ENCODE measurements around the gene PTPRK. TPM values are rescaled to one million over a fixed set of nuclear protein-coding genes. Genes with fewer than 3 reads are reported as not detected.

Gene PTPRK
- polyA plus RNA-seq, 1 donor (not counting 4 experiments of a cell fraction or from before 2014, with no cell fraction given), result 52.7 TPM

DNA sequence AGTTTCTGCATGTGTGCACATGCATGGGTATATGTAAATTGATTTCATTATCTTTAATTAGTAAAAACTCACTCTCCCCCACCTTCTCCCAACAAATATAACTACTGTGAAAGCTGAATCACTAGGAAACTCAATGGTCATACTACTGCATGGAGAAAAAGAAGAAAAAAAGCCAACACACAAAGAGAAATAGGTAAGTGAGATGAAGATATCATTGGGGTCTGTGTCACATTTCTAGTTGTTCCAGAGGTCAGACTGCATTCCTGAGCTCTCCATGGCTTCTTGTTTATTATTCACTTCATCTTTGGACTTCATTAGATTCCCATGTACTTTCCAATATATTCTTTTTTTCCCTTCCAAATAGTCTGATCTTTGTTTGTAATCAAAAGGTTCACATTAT lies 98.2 kb downstream of the PTPRK start:
- Histone ChIP-seq H3K79me2 (ENCODE audit: control insufficient read depth, insufficient read depth, low read length) (peaks cover 77% of the 10 kb centered on the region), H3K27me3 (ENCODE audit: control insufficient read depth, extremely low read depth, insufficient read depth, low read length) (no peaks in the 10 kb centered on the region), H3K4me2 (ENCODE audit: control insufficient read depth, extremely low read depth, insufficient read depth, low read depth, low read length) (no peak overlapping the region), H3K27ac (ENCODE audit: control insufficient read depth, insufficient read depth, low read length) (no peak overlapping the region), H3K4me3 (ENCODE audit: control insufficient read depth in 2 of 3, extremely low read depth in 1 of 3, insufficient read depth in 2 of 3, low read depth in 1 of 3, low read length in 3 of 3) (no peak overlapping the region), H2AFZ (ENCODE audit: control insufficient read depth, low read length) (no peak overlapping the region), H3K9me1 (ENCODE audit: control insufficient read depth, extremely low read depth, insufficient read depth, low read length) (no peaks in the 10 kb centered on the region), H3K36me3 (ENCODE audit: control insufficient read depth in 2 of 2, extremely low read depth in 1 of 2, insufficient read depth in 2 of 2, low read length in 2 of 2) (no peaks in the 10 kb centered on the region), H3K9ac (ENCODE audit: control insufficient read depth, extremely low read depth, insufficient read depth, low read length) (no peak overlapping the region), H4K20me1 (ENCODE audit: control insufficient read depth, extremely low read depth, insufficient read depth, low read length) (no peaks in the 10 kb centered on the region), H3K4me1 (ENCODE audit: control insufficient read depth, extremely low read depth, insufficient read depth, low read length) (no peaks in the 10 kb centered on the region), H3K9me3 (ENCODE audit: control insufficient read depth, low read depth, low read length) (no peaks in the 10 kb centered on the region)
- TF ChIP-seq, protein P1, sequence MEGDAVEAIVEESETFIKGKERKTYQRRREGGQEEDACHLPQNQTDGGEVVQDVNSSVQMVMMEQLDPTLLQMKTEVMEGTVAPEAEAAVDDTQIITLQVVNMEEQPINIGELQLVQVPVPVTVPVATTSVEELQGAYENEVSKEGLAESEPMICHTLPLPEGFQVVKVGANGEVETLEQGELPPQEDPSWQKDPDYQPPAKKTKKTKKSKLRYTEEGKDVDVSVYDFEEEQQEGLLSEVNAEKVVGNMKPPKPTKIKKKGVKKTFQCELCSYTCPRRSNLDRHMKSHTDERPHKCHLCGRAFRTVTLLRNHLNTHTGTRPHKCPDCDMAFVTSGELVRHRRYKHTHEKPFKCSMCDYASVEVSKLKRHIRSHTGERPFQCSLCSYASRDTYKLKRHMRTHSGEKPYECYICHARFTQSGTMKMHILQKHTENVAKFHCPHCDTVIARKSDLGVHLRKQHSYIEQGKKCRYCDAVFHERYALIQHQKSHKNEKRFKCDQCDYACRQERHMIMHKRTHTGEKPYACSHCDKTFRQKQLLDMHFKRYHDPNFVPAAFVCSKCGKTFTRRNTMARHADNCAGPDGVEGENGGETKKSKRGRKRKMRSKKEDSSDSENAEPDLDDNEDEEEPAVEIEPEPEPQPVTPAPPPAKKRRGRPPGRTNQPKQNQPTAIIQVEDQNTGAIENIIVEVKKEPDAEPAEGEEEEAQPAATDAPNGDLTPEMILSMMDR (optimal IDR thresholded peaks at IDR 0.05 in 1 of 3, IDR thresholded peaks at IDR 0.05 in 1 of 3, conservative IDR thresholded peaks at IDR 0.05 in 1 of 3; ENCODE audit: extremely low read depth in 1 of 3, insufficient read depth in 2 of 3, low read length in 3 of 3), result no peak
- no peak for TF ChIP-seq EZH2 (IDR thresholded peaks at IDR 0.05; ENCODE audit: low read length)
- DNase-seq (ENCODE audit: low read depth, low spot score), result no peak
- no peak for FAIRE-seq
- dilution Hi-C loops (cut with MboI; ENCODE audit: extremely low pct_ligation_motif_present, low sequenced_read_pairs), result no loop called here

DNA sequence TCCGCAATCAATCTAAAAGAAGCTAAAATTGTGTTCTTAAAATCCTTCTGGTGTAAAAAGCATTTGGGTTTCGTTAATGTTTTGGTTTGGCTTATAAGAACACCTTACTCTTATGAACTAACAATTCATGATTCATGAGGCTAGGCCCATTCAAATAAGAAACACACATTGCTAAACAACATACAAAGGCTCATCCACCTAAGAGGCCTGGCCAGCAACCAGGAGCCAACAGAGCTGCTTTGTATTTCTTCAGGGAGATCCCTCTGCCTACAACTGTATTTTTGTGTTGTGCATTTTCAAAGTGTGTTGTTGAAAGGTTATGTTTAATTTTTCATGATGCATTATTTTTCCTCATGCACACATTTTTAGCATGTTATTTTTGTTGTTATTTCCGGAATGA lies 98.6 kb downstream of the PTPRK start:
- Histone ChIP-seq H3K79me2 (ENCODE audit: control insufficient read depth, insufficient read depth, low read length) (peaks cover 75% of the 10 kb centered on the region), H3K27me3 (ENCODE audit: control insufficient read depth, extremely low read depth, insufficient read depth, low read length) (no peaks in the 10 kb centered on the region), H3K9me3 (ENCODE audit: control insufficient read depth, low read depth, low read length) (no peaks in the 10 kb centered on the region), H3K4me1 (ENCODE audit: control insufficient read depth, extremely low read depth, insufficient read depth, low read length) (no peaks in the 10 kb centered on the region), H3K4me3 (ENCODE audit: control insufficient read depth in 2 of 3, extremely low read depth in 1 of 3, insufficient read depth in 2 of 3, low read depth in 1 of 3, low read length in 3 of 3) (no peak overlapping the region), H3K4me2 (ENCODE audit: control insufficient read depth, extremely low read depth, insufficient read depth, low read depth, low read length) (no peak overlapping the region), H2AFZ (ENCODE audit: control insufficient read depth, low read length) (no peak overlapping the region), H3K27ac (ENCODE audit: control insufficient read depth, insufficient read depth, low read length) (no peak overlapping the region), H3K36me3 (ENCODE audit: control insufficient read depth in 2 of 2, extremely low read depth in 1 of 2, insufficient read depth in 2 of 2, low read length in 2 of 2) (no peaks in the 10 kb centered on the region), H3K9ac (ENCODE audit: control insufficient read depth, extremely low read depth, insufficient read depth, low read length) (no peak overlapping the region), H3K9me1 (ENCODE audit: control insufficient read depth, extremely low read depth, insufficient read depth, low read length) (no peaks in the 10 kb centered on the region), H4K20me1 (ENCODE audit: control insufficient read depth, extremely low read depth, insufficient read depth, low read length) (no peaks in the 10 kb centered on the region)
- dilution Hi-C loops (cut with MboI; ENCODE audit: extremely low pct_ligation_motif_present, low sequenced_read_pairs), result no loop called here
- no peak for TF ChIP-seq EZH2 (IDR thresholded peaks at IDR 0.05; ENCODE audit: low read length)
- TF ChIP-seq, protein P1 (optimal IDR thresholded peaks at IDR 0.05 in 1 of 3, IDR thresholded peaks at IDR 0.05 in 1 of 3, conservative IDR thresholded peaks at IDR 0.05 in 1 of 3; ENCODE audit: extremely low read depth in 1 of 3, insufficient read depth in 2 of 3, low read length in 3 of 3), result no peak
- FAIRE-seq, result no peak
- no peak for DNase-seq (ENCODE audit: low read depth, low spot score)

Measured in keratinocyte (primary cell).